ENCODE results near the gene LAD1.

LAD1 gene

GRCh38 chr1:201383647-201384405 lies 15.3 kb downstream of the LAD1 start:
- ChIA-PET CTCF (interaction anchor here (0.9 to 3.2 kb wide), 3 partner anchors 8 to 129 kb away, joined by 3 to 22 read pairs (median 4); no protein-coding TSS in a partner anchor), POLR2A (ENCODE audit: low non-redundant PET) (interaction anchor here (1.0 to 1.5 kb wide), 3 partner anchors 12 to 25 kb away, joined by 3 to 5 read pairs (median 4); no protein-coding TSS in a partner anchor)
- DNase-seq (ENCODE audit: low spot score), result peak; percentile 76
- no peak for TF ChIP-seq CTCF (conservative IDR thresholded peaks at IDR 0.05; ENCODE audit: low read depth)
- peak overlapping the region; percentile 71 for H3K27ac ChIP-seq

- ChIA-PET CTCF (interaction anchor here (0.6 to 1.6 kb wide), 6 partner anchors 21 to 132 kb away, joined by 3 to 7 read pairs (median 4); no protein-coding TSS in a partner anchor), POLR2A (ENCODE audit: low non-redundant PET) (interaction anchor here (0.7 kb wide), 1 partner anchor 98 kb away, joined by 5 read pairs; no protein-coding TSS in a partner anchor)
- no peak for DNase-seq (ENCODE audit: low spot score)
Measured at GRCh38 chr1:201381130-201381529, 18.0 kb downstream of the LAD1 start.

GRCh38 chr1:201379733-201380242 lies 19.3 kb downstream of the LAD1 start:
- no peak for DNase-seq (ENCODE audit: low spot score)
- CTCF ChIA-PET, result interaction anchor here (0.6 to 1.5 kb wide), 2 partner anchors 125 to 1893 kb away, joined by 5 read pairs; no protein-coding TSS in a partner anchor
- H3K27ac ChIP-seq, result no peak overlapping the region
- no peak for TF ChIP-seq CTCF (conservative IDR thresholded peaks at IDR 0.05; ENCODE audit: low read depth)
- POLR2A ChIA-PET (ENCODE audit: low non-redundant PET), result no interaction called here

More at GRCh38 chr1:201381130-201381529, 18.0 kb downstream of the LAD1 start:
- no peak overlapping the region for H3K27ac ChIP-seq
- no peak for TF ChIP-seq CTCF (conservative IDR thresholded peaks at IDR 0.05; ENCODE audit: low read depth)

GRCh38 chr1:201378804-201379203 lies 20.3 kb downstream of the LAD1 start:
- CTCF ChIA-PET, result interaction anchor here (0.8 kb wide), 1 partner anchor 18 kb away, joined by 3 read pairs; no protein-coding TSS in a partner anchor
- H3K27ac ChIP-seq, result no peak overlapping the region
- DNase-seq (ENCODE audit: low spot score), result no peak
- TF ChIP-seq CTCF (conservative IDR thresholded peaks at IDR 0.05; ENCODE audit: low read depth), result no peak
- POLR2A ChIA-PET (ENCODE audit: low non-redundant PET), result no interaction called here

- TF ChIP-seq CTCF (conservative IDR thresholded peaks at IDR 0.05; ENCODE audit: low read depth), result no peak
- DNase-seq (ENCODE audit: low spot score), result no peak
- POLR2A ChIA-PET (ENCODE audit: low non-redundant PET), result no interaction called here
- H3K27ac ChIP-seq, result no peak within 1 kb of the TSS; the same call in 1 of the 2 replicates
- CTCF ChIA-PET, result interaction anchor here (0.7 kb wide), 1 partner anchor 129 kb away, joined by 4 read pairs; the partner anchor contains the start of gene CSRP1
Measured at GRCh38 chr1:201377611-201378092, 21.5 kb downstream of the LAD1 start, which contains the start of gene TNNT2. Gene TNNT2, minus strand, starts transcription at chr1:201377680. Its CDS starts 4,426 bp downstream, at chr1:201373254.
